Measurements from ENCODE around the gene FGF3.
A peak's percentile ranks its signal among the peaks of the same experiment; 100 is the strongest.

Gene FGF3

DNA sequence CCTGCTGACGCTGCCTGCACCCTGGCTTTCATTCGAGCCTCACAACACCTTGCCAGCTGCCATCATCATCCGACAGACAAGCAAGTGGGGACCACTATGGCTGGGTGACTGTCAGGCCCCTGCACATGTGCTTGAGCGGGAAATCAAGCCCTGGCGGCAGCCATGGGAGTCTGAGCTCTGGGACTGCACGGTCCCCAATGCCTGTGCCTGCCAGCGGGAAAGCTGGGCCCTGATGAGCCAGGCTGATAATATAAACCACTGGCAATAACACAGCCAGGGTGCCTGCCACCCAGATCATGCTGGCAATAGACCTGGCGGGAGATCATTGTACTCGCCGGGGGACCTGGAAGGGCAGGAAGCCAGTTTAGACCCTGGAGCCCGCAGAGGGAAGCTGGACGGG lies 2.5 kb downstream of the FGF3 start:
- no peak for DNase-seq (ENCODE audit: low read depth in 1 of 2, low spot score in 1 of 2)
- TF ChIP-seq JUND (IDR thresholded peaks at IDR 0.05; ENCODE audit: low read depth): no peak
- in situ Hi-C loops (cut with HindIII; ENCODE audit: low pct_unique_long_range_greater_than_20kb, low sequenced_read_pairs): no loop called here

DNA sequence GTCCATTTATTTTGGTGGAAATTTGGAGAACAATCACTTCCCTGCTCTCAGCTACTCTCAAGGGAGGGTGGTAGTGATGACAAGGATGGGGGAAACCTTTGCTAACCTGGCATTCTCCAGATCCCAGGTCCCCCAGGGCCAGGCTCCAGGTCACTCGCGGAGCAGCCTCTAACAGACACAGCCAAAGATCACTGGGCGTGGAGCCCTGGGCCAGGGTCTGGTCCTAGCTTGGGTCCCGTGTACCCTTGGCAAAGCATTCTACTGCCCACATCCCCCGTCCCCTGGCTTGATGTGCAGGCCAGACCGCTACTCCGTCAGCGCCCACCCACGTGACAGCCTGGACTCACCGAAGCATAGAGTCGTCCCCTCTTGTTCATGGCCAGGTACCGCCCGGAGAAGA lies 3.2 kb downstream of the FGF3 start:
- no peak for TF ChIP-seq JUND (IDR thresholded peaks at IDR 0.05; ENCODE audit: low read depth)
- DNase-seq (ENCODE audit: low read depth in 1 of 2, low spot score in 1 of 2): no peak
- in situ Hi-C loops (cut with HindIII; ENCODE audit: low pct_unique_long_range_greater_than_20kb, low sequenced_read_pairs): no loop called here

DNA sequence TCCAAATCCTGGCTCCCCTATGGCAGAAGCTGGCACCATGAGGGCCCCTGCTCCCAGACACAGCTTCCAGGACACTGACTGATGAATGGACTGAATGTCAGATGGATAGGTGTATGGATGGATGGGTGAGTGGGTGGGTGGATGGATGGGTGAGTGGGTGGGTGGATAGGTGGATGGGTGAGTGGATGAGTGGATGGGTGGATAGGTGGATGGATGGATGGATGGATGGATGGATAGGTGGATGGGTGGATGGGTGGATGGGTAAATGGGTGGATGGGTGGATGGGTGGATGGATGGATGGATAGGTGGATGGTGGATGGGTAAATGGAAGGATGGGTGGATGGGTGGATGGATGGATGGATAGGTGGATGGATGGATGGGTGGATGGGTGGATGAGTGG lies 4.3 kb downstream of the FGF3 start:
- TF ChIP-seq JUND (IDR thresholded peaks at IDR 0.05; ENCODE audit: low read depth): no peak
- DNase-seq (ENCODE audit: low read depth in 1 of 2, low spot score in 1 of 2): no peak
- in situ Hi-C loops (cut with HindIII; ENCODE audit: low pct_unique_long_range_greater_than_20kb, low sequenced_read_pairs): no loop called here

DNA sequence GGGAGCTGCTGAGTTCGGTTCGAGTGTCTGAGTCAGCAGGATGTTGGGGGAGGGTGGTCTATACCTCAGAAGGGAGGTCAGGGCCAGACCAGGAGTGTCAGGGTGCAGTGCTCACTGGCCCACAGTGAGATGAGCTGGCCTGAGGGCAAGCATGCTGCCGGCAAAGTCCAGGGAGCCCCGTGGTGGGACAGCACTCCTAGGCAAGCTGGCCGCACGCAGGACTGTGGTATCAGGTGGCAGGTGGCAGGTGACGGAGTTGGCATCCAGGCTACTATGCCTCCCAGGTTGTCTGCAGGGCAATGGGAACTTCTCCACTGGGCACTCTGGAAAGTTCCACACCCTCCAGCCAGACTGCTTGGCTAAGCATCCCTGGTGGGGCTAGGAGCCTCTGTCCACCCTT lies 4.8 kb downstream of the FGF3 start:
- no peak for TF ChIP-seq JUND (IDR thresholded peaks at IDR 0.05; ENCODE audit: low read depth)
- in situ Hi-C loops (cut with HindIII; ENCODE audit: low pct_unique_long_range_greater_than_20kb, low sequenced_read_pairs): no loop called here
- DNase-seq (ENCODE audit: low read depth in 1 of 2, low spot score in 1 of 2): no peak

DNA sequence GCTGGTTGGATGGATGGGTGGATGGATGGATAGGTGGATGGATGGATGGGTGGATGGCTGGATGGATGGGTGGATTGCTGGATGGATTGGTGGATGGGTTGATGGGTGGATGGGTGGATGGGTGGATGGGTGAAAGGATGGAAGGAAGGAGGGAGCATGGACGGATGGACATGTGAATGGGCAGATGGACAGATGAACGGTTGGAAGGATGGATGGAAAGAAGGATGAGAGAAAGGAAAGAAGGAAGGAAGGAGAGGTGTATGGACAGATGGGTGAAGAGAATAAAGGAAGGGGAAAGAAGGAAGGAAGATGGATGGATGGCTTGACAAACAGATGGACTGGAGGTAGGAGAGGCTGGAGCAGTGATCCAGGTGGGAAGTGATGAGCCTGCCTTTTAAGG lies 5.4 kb downstream of the FGF3 start:
- in situ Hi-C loops (cut with HindIII; ENCODE audit: low pct_unique_long_range_greater_than_20kb, low sequenced_read_pairs): no loop called here
- no peak for TF ChIP-seq JUND (IDR thresholded peaks at IDR 0.05; ENCODE audit: low read depth)
- DNase-seq (ENCODE audit: low read depth in 1 of 2, low spot score in 1 of 2): no peak

DNA sequence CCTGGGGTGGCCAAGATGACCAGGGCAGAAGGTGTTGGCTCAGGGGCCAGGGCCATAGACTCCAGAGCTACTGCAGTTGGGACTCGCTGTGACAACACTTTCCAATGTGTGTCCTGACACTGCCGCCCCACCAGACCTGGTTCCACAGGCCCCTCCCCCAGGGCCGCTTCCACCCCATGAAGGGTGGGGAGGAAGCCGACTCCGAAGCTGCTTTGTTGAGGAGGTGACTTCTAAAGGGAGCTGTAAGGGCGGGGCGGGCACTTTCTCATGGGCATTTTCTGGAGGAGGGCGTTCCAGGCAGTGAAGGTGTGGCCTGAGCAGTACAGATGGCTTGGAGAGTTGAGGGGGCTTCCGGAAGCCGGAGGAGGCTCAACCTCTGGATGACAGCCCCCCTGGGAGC lies 6.3 kb downstream of the FGF3 start:
- no peak for TF ChIP-seq JUND (IDR thresholded peaks at IDR 0.05; ENCODE audit: low read depth)
- no peak for DNase-seq (ENCODE audit: low read depth in 1 of 2, low spot score in 1 of 2)
- in situ Hi-C loops (cut with HindIII; ENCODE audit: low pct_unique_long_range_greater_than_20kb, low sequenced_read_pairs): no loop called here

DNA sequence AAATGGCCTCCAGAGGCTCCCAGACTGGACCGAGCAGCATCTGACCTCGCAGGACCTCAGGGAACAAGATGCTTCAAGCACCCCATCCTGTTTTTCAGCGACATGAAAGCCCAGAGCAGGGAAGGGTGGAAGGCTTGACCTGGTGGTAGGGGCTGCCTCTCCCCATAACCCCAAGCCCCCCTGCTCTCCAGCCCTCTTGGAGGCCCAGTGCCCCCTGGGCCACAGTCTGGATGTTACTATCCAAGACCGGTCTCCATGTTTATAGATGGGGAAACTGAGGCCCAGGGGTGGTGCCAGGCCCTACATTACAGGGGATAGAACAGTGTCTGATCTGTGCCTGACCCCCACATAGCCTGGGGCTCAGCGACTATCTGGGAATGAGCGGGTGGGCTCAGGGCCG lies 7.0 kb downstream of the FGF3 start:
- in situ Hi-C loops (cut with HindIII; ENCODE audit: low pct_unique_long_range_greater_than_20kb, low sequenced_read_pairs): no loop called here
- no peak for TF ChIP-seq JUND (IDR thresholded peaks at IDR 0.05; ENCODE audit: low read depth)
- DNase-seq (ENCODE audit: low read depth in 1 of 2, low spot score in 1 of 2): no peak

DNA sequence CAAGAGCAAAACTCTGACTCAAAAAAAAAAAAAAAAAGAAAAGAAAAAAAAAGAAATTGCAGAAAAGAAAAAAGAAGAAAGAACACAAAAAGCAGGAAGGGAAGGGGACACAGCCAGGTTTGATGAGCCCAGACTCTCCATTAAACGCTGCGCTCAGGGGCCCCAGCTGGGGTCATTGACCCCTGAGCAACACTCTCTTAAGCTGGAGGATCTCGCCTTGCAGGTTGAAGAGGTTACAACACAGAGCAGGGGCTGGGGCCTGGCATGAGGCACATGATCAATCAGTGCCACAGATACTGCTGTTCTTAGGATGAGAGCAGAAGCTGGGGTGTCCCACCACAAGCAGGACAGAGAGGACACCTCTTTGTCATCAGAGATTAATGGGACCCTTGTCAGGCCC lies 7.8 kb downstream of the FGF3 start:
- no peak for DNase-seq (ENCODE audit: low read depth in 1 of 2, low spot score in 1 of 2)
- in situ Hi-C loops (cut with HindIII; ENCODE audit: low pct_unique_long_range_greater_than_20kb, low sequenced_read_pairs): no loop called here
- no peak for TF ChIP-seq JUND (IDR thresholded peaks at IDR 0.05; ENCODE audit: low read depth)

DNA sequence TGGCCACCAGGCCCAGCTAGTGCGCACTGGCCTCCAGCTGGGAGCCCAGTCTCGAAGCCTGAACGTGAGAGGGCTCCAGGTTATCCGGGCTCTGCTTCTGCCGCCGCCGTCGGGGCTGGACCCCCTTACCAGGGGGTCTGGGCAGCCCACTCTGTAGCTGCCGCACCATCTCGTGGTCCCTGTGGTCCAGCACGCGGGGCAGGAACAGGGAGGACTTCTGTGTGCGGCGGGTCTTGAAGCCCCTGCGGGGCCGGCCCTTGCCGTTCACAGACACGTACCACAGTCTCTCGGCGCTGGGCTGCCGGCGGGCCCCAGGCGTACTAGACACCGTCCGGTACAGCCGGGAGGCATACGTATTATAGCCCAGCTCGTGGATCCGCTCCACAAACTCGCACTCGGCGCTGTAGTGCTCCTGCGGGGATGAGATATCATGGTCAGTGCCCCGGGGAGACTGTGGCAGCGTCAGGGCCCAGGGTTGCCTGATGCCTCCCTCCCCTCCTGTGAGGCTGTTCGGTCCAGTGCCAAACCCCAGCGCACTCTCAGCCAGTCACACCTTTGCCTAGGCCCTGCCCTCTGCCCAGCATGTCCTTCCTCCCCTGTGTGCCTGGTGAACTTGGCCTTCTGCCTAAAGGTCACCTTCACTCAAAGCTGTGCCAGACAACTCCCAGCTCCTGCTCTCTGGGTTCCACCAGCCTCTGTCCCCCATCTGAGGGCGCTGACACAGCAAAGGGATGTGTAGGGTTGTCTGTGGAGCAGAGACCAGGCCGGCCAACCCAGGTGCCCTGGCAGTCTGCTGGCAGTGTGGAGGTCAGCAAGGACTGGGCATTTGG lies 8.7 kb downstream of the FGF3 start:
- no peak for DNase-seq (ENCODE audit: low read depth in 1 of 2, low spot score in 1 of 2)
- no peak for TF ChIP-seq JUND (IDR thresholded peaks at IDR 0.05; ENCODE audit: low read depth)
- in situ Hi-C loops (cut with HindIII; ENCODE audit: low pct_unique_long_range_greater_than_20kb, low sequenced_read_pairs): no loop called here

DNA sequence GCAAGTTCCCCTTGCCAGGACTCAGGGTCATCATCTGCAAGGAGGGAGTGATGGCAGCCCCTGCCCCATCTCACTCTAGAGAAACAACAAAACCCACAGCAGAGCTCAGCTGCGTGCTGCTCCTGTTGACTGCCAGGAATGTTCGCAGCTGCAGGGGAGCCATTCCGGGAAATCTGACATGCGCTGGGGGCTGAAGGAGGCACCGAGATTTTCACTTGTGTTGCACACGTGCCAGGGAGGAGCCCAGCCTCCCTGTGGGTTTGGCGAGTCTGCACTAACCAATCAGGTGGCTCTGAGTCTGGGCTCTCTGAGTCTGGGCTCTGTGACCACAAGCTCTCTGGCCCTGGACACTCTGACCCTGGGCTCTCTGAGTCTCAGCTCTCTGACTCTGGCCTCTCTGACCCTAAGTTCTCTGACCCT lies 10.5 kb downstream of the FGF3 start:
- peak in 1 of 2 experiments; percentile 25 for DNase-seq (ENCODE audit: low read depth in 1 of 2, low spot score in 1 of 2)
- TF ChIP-seq JUND (IDR thresholded peaks at IDR 0.05; ENCODE audit: low read depth): no peak
- in situ Hi-C loops (cut with HindIII; ENCODE audit: low pct_unique_long_range_greater_than_20kb, low sequenced_read_pairs): no loop called here

DNA sequence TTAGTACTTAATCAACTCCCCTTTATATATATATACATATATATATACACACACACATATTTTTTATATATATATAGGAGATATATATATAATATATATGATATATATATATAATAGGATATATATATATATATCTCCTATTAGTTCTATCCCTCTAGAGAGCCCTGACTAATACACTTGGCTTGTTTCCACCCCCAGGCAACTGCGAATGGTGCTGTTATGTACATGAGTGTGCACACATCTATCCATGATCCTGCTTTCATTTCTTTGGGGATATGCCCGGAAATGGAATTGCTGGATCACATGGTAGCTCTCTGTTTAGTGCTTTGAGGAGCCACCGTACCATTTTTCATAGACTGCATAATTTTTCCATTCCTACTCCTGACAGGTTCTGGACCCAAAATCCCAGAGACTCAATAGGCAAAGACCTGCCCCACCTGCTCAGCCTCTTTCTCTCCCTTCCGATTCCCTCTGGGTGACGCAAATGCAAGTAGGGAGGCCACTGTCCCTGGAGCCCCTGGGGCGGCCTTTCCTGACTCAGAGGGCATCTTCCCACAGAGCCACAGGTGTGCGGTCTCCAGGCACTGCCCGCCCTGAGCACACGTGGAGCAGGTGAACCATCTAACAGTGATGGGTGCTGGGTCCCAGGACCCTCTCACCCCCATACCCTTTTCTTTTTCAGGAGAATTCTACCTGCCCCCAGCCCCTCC lies 12.0 kb downstream of the FGF3 start:
- in situ Hi-C loops (cut with HindIII; ENCODE audit: low pct_unique_long_range_greater_than_20kb, low sequenced_read_pairs): no loop called here
- TF ChIP-seq JUND (IDR thresholded peaks at IDR 0.05; ENCODE audit: low read depth): no peak
- no peak for DNase-seq (ENCODE audit: low read depth in 1 of 2, low spot score in 1 of 2)

DNA sequence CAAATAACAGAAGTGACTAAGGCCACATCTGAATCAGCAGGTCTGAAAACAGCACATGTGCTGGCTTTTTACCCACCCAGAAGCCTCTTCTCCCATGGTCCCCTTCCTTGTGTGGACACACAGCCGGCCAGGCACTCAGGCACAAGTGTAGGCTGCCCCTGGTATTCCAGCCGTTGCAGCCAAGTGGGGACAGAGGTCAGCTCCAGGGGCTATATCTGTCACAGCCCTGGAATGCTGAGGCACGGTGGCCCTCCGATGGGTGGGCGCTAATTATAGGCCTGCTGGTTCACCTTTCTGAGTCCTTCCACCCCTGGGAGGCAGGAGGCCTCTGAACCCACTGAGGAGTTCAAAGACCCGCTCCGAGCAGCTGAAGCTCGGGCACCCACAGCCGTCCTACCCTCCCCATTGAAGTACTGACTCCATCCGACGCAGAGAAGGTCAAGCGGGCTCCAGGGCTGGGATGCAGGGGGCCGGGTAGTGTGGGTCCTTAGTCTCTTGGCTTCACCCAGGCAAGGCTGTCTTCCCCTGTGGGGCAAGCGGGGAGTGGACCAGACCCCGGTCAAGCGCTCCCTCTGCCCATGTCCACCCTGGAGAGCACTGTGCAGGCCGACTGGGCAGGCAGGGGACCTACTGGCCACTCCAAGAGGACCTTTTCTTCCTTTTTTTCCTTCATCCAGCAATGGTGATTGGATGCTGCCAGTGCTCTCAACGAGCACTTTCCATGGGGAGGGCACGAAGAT lies 14.3 kb downstream of the FGF3 start:
- no peak for TF ChIP-seq JUND (IDR thresholded peaks at IDR 0.05; ENCODE audit: low read depth)
- no peak for DNase-seq (ENCODE audit: low read depth in 1 of 2, low spot score in 1 of 2)
- in situ Hi-C loops (cut with HindIII; ENCODE audit: low pct_unique_long_range_greater_than_20kb, low sequenced_read_pairs): no loop called here
